Loucy (cell line): ENCODE measurements around the gene PDE4D.

Source experiments
- H2AFZ ChIP-seq: fragments of 200-600 bp; sonication (generic); 2 replicates; pipeline ENCODE4 v1.6.0; 2016; ENCODE audit warnings: antibody characterized with exemption, mild to moderate bottlenecking, low read length, moderate library complexity
- H3F3A ChIP-seq: fragments of 200-600 bp; 2 replicates; pipeline ENCODE4 v1.6.0; 2016; ENCODE audit warnings: antibody characterized with exemption, low read depth, mild to moderate bottlenecking
- H3K27me3 ChIP-seq: fragments of 200-600 bp; sonication (generic); 2 replicates; pipeline ENCODE4 v1.6.1; 2014; ENCODE audit warnings: low read length, mild to moderate bottlenecking; ENCODE audit not compliant: insufficient read depth, poor library complexity, severe bottlenecking
- H3K36me3 ChIP-seq: fragments of 200-600 bp; sonication (generic); 2 replicates; pipeline ENCODE4 v1.6.1; 2016; ENCODE audit warnings: low read length; ENCODE audit not compliant: insufficient read depth
- H3K4me1 ChIP-seq: fragments of 200-600 bp; sonication (generic); 2 replicates; pipeline ENCODE4 v1.5.1; 2014; ENCODE audit warnings: low read length, mild to moderate bottlenecking; ENCODE audit not compliant: insufficient read depth, poor library complexity, severe bottlenecking
- H3K4me2 ChIP-seq: fragments of 200-600 bp; sonication (generic); 2 replicates; pipeline ENCODE4 v1.6.0; 2014; ENCODE audit warnings: antibody characterized with exemption, low read length, low read depth, mild to moderate bottlenecking; ENCODE audit not compliant: poor library complexity, severe bottlenecking
- H3K4me3 ChIP-seq: fragments of 200-600 bp; sonication (generic); 2 replicates; pipeline ENCODE4 v1.5.1; 2014; ENCODE audit warnings: low read length, mild to moderate bottlenecking, mixed read lengths; ENCODE audit not compliant: poor library complexity, severe bottlenecking
- H3K79me2 ChIP-seq: fragments of 200-600 bp; sonication (generic); 2 replicates; pipeline ENCODE4 v1.6.1; 2014; ENCODE audit warnings: low read length; ENCODE audit not compliant: insufficient read depth
- H3K9ac ChIP-seq: fragments of 200-600 bp; sonication (generic); 2 replicates; pipeline ENCODE4 v1.6.0; 2014; ENCODE audit warnings: mild to moderate bottlenecking, low read depth, low read length, moderate library complexity; ENCODE audit not compliant: poor library complexity, severe bottlenecking
- H3K9me2 ChIP-seq: fragments of 200-600 bp; sonication (generic); replicated peaks from 2 replicates; pipeline ENCODE4 v1.6.1; 2016; ENCODE audit warnings: low read depth, low read length, mixed read lengths
- H3K9me3 ChIP-seq: fragments of 200-600 bp; sonication (generic); 2 replicates; pipeline ENCODE4 v1.6.1; 2014; ENCODE audit warnings: mild to moderate bottlenecking, antibody characterized with exemption, low read length, low read depth; ENCODE audit not compliant: insufficient read depth
- H4K20me1 ChIP-seq: fragments of 200-600 bp; sonication (generic); 2 replicates; pipeline ENCODE4 v1.6.0; 2014; ENCODE audit warnings: antibody characterized with exemption, low read length, mild to moderate bottlenecking; ENCODE audit not compliant: insufficient read depth, poor library complexity, severe bottlenecking
- EZH2phosphoT487 ChIP-seq: fragments of 200-600 bp; IDR thresholded peaks from 2 replicates; pipeline ENCODE4 v1.6.1; 2018; ENCODE audit warnings: antibody characterized with exemption, mild to moderate bottlenecking, moderate library complexity, borderline replicate concordance
- TF ChIP-seq, protein P1 (sequence below): fragments of 200-600 bp; sonication (generic); conservative IDR thresholded peaks from 2 replicates; pipeline ENCODE4 v1.5.1; 2014; ENCODE audit warnings: mild to moderate bottlenecking, antibody characterized with exemption, low read length

The PDE4D gene

DNA sequence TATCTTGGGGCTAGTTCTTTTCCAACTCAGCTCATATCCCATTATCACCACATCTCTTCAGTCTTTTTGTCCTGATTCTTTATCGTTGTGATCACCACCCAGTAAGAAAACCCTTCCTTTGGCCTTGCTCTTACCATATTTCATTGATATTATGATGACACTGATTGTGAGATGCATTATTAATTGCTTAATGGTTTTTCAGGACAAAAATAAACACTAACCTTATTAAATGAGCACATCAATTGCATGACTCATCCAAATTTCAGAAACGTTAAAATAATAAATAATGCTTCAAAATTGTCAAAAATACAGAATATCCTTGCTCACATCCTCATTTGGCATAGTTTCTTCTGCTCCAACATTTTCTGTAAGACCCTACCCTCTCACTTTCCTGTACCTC lies 270.7 kb downstream of the PDE4D start:
- H3F3A ChIP-seq: no peaks in the 10 kb centered on the region
- H3K79me2 ChIP-seq: no peaks in the 10 kb centered on the region
- TF ChIP-seq, protein P1, sequence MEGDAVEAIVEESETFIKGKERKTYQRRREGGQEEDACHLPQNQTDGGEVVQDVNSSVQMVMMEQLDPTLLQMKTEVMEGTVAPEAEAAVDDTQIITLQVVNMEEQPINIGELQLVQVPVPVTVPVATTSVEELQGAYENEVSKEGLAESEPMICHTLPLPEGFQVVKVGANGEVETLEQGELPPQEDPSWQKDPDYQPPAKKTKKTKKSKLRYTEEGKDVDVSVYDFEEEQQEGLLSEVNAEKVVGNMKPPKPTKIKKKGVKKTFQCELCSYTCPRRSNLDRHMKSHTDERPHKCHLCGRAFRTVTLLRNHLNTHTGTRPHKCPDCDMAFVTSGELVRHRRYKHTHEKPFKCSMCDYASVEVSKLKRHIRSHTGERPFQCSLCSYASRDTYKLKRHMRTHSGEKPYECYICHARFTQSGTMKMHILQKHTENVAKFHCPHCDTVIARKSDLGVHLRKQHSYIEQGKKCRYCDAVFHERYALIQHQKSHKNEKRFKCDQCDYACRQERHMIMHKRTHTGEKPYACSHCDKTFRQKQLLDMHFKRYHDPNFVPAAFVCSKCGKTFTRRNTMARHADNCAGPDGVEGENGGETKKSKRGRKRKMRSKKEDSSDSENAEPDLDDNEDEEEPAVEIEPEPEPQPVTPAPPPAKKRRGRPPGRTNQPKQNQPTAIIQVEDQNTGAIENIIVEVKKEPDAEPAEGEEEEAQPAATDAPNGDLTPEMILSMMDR: no peak
- TF ChIP-seq EZH2phosphoT487: no peak
- H4K20me1 ChIP-seq: no peaks in the 10 kb centered on the region
- H3K27me3 ChIP-seq: no peaks in the 10 kb centered on the region
- H3K36me3 ChIP-seq: no peaks in the 10 kb centered on the region
- H3K9ac ChIP-seq: no peak overlapping the region
- peaks cover 9% of the 10 kb centered on the region for H3K4me1 ChIP-seq
- H3K4me3 ChIP-seq: no peak overlapping the region
- no peak overlapping the region for H3K4me2 ChIP-seq
- H2AFZ ChIP-seq: no peak overlapping the region
- H3K9me2 ChIP-seq: no peaks in the 10 kb centered on the region
- no peaks in the 10 kb centered on the region for H3K9me3 ChIP-seq

DNA sequence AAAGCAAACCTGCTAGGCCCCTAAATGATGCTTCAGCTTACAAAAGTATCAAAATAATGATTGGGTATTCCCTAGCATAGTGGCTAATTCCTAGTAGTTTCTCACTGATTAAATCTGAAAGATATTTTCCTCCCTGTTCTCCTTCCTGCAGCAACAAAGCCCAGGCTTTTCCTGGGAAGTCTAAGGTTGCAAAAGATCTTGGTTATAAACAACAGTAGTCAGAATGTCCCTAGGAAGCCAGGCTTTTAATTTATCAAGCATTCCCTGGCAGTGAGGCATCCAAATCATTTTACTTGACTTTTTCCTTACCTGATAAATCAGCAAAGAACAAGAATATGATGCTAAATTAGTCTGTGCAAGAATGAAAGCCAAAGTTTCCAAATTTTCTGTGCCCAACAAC lies 272.0 kb downstream of the PDE4D start:
- Histone ChIP-seq H3K4me3 (no peak overlapping the region), H3K9ac (no peak overlapping the region), H3K27me3 (no peaks in the 10 kb centered on the region), H3K9me3 (no peaks in the 10 kb centered on the region), H3K4me2 (no peak overlapping the region), H2AFZ (no peak overlapping the region), H3K36me3 (no peaks in the 10 kb centered on the region), H3K4me1 (peaks cover 9% of the 10 kb centered on the region), H4K20me1 (no peaks in the 10 kb centered on the region), H3F3A (no peaks in the 10 kb centered on the region), H3K9me2 (no peaks in the 10 kb centered on the region), H3K79me2 (no peaks in the 10 kb centered on the region)
- TF ChIP-seq, protein P1: no peak
- no peak for TF ChIP-seq EZH2phosphoT487

DNA sequence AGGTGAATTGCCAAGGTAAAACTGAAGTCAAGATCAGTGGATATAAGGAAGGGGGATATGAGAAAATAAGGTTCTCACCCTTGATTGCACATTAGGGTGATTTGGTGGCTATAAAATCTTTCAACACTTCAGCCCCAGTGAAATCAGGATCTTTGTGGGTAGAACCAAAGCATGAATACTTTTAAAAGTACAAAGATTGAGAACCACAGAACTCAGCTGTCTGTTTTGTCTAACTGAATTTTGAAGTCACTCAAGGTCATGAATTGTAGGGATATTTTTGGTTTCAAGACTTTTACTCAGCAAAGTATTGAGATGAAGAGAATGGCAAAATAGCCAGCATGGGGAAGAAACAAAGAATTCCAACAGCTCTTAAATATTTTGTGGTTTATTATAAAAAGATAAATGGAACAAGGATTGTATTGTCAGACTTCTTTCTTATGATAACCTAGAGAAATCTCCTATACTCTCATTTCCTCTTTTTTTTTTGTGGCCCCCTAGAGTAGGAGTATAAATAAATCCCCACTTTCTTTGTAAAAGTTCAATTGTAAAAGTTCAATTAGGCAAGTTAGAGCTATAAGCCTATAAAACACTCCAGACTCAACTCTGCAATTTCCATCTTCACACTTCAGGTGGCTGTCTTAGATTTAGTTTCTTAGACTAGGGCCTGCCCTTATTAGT lies 272.9 kb downstream of the PDE4D start:
- no peaks in the 10 kb centered on the region for H3F3A ChIP-seq
- H3K4me3 ChIP-seq: no peak overlapping the region
- H3K36me3 ChIP-seq: no peaks in the 10 kb centered on the region
- H3K4me1 ChIP-seq: peaks cover 9% of the 10 kb centered on the region
- H2AFZ ChIP-seq: no peak overlapping the region
- H3K9me3 ChIP-seq: no peaks in the 10 kb centered on the region
- H3K27me3 ChIP-seq: no peaks in the 10 kb centered on the region
- no peaks in the 10 kb centered on the region for H4K20me1 ChIP-seq
- TF ChIP-seq, protein P1: no peak
- TF ChIP-seq EZH2phosphoT487: no peak
- H3K9me2 ChIP-seq: no peaks in the 10 kb centered on the region
- H3K79me2 ChIP-seq: no peaks in the 10 kb centered on the region
- no peak overlapping the region for H3K9ac ChIP-seq
- H3K4me2 ChIP-seq: no peak overlapping the region
